Uterus (tissue), 2 donors: ENCODE results near the gene KIF24.

Experiments
- CTCF ChIP-seq, 4 experiments: fragments of 200-600 bp in 2 of 4; fragments of 450-650 bp in 2 of 4; sonication (generic) in 2 of 4; IDR thresholded peaks; one replicate each; pipeline ENCODE4 v1.5.1; 2016 to 2019; ENCODE audit warnings: antibody characterized with exemption in 4 of 4, mild to moderate bottlenecking in 2 of 4, moderate library complexity in 1 of 4
- POLR2A ChIP-seq, 2 donors: fragments of 450-650 bp; IDR thresholded peaks; one replicate each; pipeline ENCODE4 v1.6.1; 2016; ENCODE audit warnings: antibody characterized with exemption in 2 of 2, mild to moderate bottlenecking in 1 of 2, moderate library complexity in 1 of 2

- TF ChIP-seq CTCF (IDR thresholded peaks at IDR 0.05) = no peak
- TF ChIP-seq POLR2A (IDR thresholded peaks at IDR 0.05) = no peak
Measured at GRCh38 chr9:34331196-34331595, 2.1 kb upstream of the KIF24 start.
